ENCODE results near the gene MAML3. TPM values are rescaled to one million over a fixed set of nuclear protein-coding genes. Genes with fewer than 3 reads are reported as not detected.

Gene MAML3
- total RNA-seq, 2 donors from 2014 or later, result 2.6 to 5.8 TPM

GRCh38 chr4:139904406-139904805 lies 249.6 kb downstream of the MAML3 start:
- no peak for TF ChIP-seq CTCF (IDR thresholded peaks at IDR 0.05)
- no peaks in the 10 kb centered on the region for H3K27me3 ChIP-seq
- peaks cover 0 to 19% of the 10 kb centered on the region in 2 donors for H3K4me1 ChIP-seq
- no peaks in the 10 kb centered on the region for H3K9me3 ChIP-seq
- H3K36me3 ChIP-seq, result no peaks in the 10 kb centered on the region
- DNase-seq (ENCODE audit: low spot score), result no peak
- H3K4me3 ChIP-seq, result no peak overlapping the region
- H3K27ac ChIP-seq, result no peak overlapping the region

GRCh38 chr4:139903845-139904244 lies 250.1 kb downstream of the MAML3 start:
- Histone ChIP-seq H3K4me1 (peaks cover 0 to 19% of the 10 kb centered on the region in 2 donors), H3K4me3 (no peak overlapping the region), H3K27ac (no peak overlapping the region), H3K36me3 (no peaks in the 10 kb centered on the region), H3K27me3 (no peaks in the 10 kb centered on the region), H3K9me3 (no peaks in the 10 kb centered on the region)
- no peak for DNase-seq (ENCODE audit: low spot score)
- TF ChIP-seq CTCF (IDR thresholded peaks at IDR 0.05), result no peak

- Histone ChIP-seq H3K27me3 (no peaks in the 10 kb centered on the region), H3K27ac (no peak overlapping the region), H3K9me3 (no peaks in the 10 kb centered on the region), H3K4me3 (no peak overlapping the region), H3K36me3 (no peaks in the 10 kb centered on the region), H3K4me1 (peaks cover 0 to 19% of the 10 kb centered on the region in 2 donors)
- no peak for DNase-seq (ENCODE audit: low spot score)
- no peak for TF ChIP-seq CTCF (IDR thresholded peaks at IDR 0.05)
These were observed 251.4 kb downstream of the MAML3 start for GRCh38 chr4:139902321-139903320.

GRCh38 chr4:139901531-139902320 lies 252.3 kb downstream of the MAML3 start:
- Histone ChIP-seq H3K27me3 (no peaks in the 10 kb centered on the region), H3K4me3 (no peak overlapping the region), H3K4me1 (peaks cover 0 to 10% of the 10 kb centered on the region in 2 donors), H3K36me3 (no peaks in the 10 kb centered on the region), H3K9me3 (no peaks in the 10 kb centered on the region), H3K27ac (no peak overlapping the region)
- TF ChIP-seq CTCF (IDR thresholded peaks at IDR 0.05), result no peak
- no peak for DNase-seq (ENCODE audit: low spot score)

GRCh38 chr4:139900964-139901376 lies 253.0 kb downstream of the MAML3 start:
- no peak for DNase-seq (ENCODE audit: low spot score)
- no peaks in the 10 kb centered on the region for H3K36me3 ChIP-seq
- no peak overlapping the region for H3K4me3 ChIP-seq
- TF ChIP-seq CTCF (IDR thresholded peaks at IDR 0.05), result no peak
- no peak overlapping the region for H3K27ac ChIP-seq
- H3K9me3 ChIP-seq, result no peaks in the 10 kb centered on the region
- no peaks in the 10 kb centered on the region for H3K27me3 ChIP-seq
- peaks cover 0 to 4% of the 10 kb centered on the region in 2 donors for H3K4me1 ChIP-seq
